Measurements from ENCODE around the gene C12orf76.

DNA sequence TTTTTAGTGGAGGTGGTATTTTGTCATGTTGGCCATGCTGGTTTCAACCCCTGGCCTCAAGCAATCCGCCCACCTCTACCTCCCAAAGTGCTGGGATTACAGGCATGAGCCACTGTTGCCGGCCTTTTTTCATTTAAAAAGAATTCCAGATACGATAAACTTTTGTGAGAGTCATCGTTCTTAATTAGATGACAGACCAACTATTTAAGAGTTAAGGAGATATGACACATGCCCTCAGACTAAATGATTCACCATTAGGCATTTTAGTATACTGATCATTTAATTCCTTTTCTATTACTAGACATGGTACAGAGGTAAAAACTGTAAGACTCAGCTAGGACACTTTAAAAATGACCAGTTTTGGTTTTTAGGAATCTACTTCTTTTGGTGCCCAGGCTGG lies 46.7 kb downstream of the C12orf76 start:
- TF ChIP-seq EP300 (conservative IDR thresholded peaks at IDR 0.05; ENCODE audit: poor library complexity, severe bottlenecking) (no peak), TAF1 (IDR thresholded peaks at IDR 0.05; ENCODE audit: low read depth) (no peak), EZH2 (IDR thresholded peaks at IDR 0.05; ENCODE audit: borderline replicate concordance, insufficient read depth, low read length, poor library complexity, severe bottlenecking) (no peak)
- TF ChIP-seq, protein P1, sequence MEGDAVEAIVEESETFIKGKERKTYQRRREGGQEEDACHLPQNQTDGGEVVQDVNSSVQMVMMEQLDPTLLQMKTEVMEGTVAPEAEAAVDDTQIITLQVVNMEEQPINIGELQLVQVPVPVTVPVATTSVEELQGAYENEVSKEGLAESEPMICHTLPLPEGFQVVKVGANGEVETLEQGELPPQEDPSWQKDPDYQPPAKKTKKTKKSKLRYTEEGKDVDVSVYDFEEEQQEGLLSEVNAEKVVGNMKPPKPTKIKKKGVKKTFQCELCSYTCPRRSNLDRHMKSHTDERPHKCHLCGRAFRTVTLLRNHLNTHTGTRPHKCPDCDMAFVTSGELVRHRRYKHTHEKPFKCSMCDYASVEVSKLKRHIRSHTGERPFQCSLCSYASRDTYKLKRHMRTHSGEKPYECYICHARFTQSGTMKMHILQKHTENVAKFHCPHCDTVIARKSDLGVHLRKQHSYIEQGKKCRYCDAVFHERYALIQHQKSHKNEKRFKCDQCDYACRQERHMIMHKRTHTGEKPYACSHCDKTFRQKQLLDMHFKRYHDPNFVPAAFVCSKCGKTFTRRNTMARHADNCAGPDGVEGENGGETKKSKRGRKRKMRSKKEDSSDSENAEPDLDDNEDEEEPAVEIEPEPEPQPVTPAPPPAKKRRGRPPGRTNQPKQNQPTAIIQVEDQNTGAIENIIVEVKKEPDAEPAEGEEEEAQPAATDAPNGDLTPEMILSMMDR (IDR thresholded peaks at IDR 0.05; ENCODE audit: poor library complexity, severe bottlenecking) = no peak

Measured in neural cell (in vitro differentiated cells).